GM19452 (cell line): ENCODE data around the gene ZGLP1.
A peak's percentile ranks its signal among the peaks of the same experiment; 100 is the strongest.
"Not testable (repeated sequence)": the region's sequence is repeated elsewhere in the genome, so short reads cannot be mapped to it uniquely, and the experiment has no call there.

ENCODE experiments used
- ATAC-seq: cut with Tn5 transposase; IDR thresholded peaks from one replicate; pipeline ENCODE4 v1.9.1; 2021; ENCODE audit not compliant: unreplicated experiment

The ZGLP1 gene

DNA sequence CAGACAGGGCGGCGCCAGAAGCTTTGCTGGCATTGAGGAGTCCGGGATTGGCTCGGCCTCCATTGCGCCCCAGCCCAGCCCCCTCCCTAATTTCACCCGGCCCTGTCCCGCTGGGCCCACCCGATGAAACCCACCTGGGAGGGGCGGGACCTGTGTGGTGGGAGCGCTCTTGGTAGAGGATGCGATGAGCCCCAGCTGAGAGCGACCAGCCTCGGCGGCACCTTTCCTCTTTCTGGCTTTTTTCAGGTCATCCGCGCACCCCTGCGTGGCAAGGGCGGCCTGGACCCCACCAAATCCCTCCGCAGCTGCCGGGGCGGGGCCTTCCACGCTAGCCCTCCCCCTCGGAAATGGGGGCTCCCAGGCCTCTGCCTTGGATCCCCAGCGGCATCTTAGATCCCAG, at the start of gene ZGLP1:
Gene ZGLP1 (minus strand): TSS at position 393 of the 400 bp plus-strand sequence.
- ATAC-seq, result no peak

GRCh38 chr19:10356431-10356830, 46.8 kb upstream of the ZGLP1 start:
- no peak for ATAC-seq

DNA sequence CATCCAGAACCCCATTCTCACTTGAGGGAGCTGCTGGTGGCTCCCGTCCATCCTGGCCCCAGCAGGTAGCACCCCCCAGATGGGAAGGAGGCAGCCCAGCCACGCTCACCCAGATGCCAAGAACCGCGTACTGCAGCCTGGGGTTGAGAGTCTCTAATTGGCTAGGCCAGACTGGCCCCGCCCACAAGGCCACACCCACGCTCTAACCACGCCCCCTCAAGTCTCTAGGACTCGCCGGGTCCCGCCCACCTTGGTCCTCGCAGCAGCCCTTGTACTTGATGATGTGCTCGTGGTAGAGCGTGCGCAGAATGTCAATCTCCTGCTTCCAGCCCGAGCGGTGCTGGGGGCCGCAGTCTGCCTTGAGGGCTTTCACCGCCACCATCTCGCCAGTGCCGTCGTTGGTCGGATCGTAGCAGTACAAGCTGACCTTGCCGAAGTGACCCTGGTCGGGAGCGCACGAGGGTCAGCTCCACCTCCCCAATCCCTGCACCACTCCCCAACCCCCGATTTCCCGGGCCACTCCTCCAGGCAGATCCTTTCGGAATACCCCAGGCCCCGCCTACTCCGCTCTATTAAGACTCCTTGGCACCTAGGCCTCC, 44.3 kb upstream of the ZGLP1 start:
- ATAC-seq, result no peak

- no peak for ATAC-seq
Measured at GRCh38 chr19:10352764-10353671, 43.4 kb upstream of the ZGLP1 start.

DNA sequence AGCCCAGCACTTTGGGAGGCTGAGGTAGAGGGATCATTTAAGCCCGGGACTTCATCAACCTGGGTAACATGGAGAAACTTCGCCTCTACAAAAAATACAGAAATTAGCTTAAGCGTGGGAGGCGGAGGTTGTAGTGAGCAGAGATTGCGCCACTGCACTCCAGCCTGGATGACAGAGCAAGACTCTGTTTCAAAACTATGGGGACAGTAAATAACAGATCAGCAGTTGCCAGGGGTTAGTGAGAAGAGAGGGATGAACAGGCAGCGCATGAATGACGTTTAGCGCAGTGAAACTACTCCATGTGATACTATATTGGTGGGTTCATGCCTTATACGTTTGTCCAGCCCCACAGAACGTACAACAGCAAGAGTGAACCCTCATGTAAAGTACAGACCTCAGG, 36.9 kb upstream of the ZGLP1 start:
- no peak for ATAC-seq

- no peak for ATAC-seq
Measured at GRCh38 chr19:10344780-10345179, 35.2 kb upstream of the ZGLP1 start.

DNA sequence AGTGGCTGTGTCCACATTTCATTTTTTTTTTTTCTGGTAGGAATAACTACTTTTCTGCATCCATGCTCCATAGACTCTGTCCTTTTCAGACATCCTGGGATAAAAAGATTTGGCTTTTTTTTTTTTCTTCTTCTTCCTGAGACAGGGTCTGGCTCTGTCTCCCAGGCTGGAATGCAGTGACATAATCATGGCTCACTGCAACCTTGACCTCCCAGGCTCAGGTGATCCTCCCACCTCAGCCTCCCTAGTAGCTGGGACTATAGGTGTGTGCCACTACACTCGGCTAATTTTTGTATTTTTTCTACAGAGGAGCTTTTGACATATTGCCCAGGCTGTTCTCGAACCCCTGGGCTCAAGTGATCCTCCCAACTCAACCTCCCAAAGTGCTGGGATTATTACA, 33.9 kb upstream of the ZGLP1 start:
- ATAC-seq, result no peak

DNA sequence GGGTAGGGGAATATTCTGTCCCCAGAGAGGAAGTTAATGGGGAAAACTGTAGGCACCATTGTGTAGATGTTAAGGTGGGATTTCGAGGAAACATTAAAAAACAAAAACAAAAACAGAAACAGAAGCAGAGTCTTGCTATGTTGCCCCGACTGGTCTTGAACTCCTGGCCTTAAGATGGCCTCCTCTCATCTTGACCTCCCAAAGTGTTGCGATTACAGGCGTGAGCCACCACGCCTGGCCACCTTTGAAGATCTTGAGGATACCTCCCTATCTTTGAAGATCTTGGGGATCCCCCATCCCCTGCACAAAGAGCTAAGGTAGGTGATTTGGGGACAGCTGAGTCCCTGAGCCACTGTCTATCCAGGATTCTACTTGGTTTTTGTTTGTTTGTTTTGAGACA, 30.4 kb upstream of the ZGLP1 start:
- ATAC-seq, result no peak

DNA sequence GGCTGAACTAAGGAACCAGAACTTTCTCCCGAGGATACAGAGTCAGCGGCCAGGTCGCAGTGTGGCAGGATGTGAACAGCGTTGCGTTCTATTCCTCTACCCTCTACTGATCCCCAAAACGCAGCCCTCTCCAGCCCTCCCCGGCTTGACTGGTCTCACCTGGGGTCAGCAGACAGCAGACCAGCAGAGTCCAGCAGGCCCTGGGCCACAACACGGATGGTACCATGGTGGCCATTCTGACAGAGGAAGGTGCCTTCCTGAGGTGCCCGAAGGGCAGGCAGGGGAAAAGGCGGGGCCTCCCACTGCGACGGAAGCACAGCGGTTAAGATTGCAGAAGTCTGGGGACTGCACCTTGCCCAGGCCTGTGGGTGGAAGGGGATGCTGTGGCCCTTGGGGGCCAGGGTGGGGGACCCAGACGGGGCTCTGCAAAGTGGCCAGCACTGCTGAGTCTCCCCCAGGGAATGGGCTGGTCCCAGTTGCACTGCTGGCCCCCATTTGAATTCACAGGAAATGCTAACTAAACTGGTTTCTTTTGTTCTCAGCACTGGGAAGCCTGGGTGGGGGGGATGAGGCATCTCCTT, 29.9 kb upstream of the ZGLP1 start, which contains the start of gene ICAM3:
Gene ICAM3 (minus strand): TSS at position 245 of the 581 bp plus-strand sequence. CDS start 10 bp downstream, at position 235.
- ATAC-seq, result peak; percentile 72

DNA sequence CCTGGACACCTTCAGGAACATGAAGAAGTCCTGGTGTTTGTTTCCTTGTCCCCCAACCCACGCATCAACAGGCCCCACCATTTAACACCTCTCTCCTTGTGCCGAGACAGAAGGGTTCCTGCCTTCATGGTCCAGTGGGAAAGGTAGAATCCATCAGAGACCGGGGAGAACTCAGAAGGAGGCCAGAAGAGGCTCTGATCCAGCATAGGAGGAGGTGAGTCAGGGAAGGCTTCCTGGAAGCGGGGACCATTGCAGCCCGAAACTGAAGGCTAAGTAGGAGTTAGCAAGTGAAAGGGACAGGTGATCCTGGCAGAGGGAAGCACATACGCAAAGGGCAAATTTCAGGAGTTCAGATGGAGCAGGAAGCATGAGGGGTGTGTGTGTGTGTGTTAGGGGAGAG, 29.3 kb upstream of the ZGLP1 start:
- no peak for ATAC-seq

DNA sequence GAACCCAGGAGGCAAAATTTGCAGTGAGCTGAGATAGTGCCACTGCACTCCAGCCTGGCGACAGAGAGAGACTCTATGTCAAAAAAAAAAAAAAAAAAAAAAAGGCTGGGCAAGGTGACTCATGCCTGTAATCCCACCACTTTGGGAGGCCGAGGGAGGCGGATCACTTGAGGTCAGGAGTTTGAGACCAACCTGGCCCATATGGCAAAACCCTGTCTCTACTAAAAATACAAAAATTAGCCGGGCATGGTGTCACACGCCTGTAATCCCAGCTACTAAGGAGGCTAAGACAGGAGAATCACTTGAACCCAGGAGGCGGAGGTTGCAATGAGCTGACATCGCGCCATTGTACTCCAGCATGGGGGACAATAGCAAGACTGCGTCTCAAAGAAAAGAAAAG, 27.1 kb upstream of the ZGLP1 start:
- not testable (repeated sequence) for ATAC-seq

- ATAC-seq, result no peak
Measured at GRCh38 chr19:10335352-10335985, 25.9 kb upstream of the ZGLP1 start.

DNA sequence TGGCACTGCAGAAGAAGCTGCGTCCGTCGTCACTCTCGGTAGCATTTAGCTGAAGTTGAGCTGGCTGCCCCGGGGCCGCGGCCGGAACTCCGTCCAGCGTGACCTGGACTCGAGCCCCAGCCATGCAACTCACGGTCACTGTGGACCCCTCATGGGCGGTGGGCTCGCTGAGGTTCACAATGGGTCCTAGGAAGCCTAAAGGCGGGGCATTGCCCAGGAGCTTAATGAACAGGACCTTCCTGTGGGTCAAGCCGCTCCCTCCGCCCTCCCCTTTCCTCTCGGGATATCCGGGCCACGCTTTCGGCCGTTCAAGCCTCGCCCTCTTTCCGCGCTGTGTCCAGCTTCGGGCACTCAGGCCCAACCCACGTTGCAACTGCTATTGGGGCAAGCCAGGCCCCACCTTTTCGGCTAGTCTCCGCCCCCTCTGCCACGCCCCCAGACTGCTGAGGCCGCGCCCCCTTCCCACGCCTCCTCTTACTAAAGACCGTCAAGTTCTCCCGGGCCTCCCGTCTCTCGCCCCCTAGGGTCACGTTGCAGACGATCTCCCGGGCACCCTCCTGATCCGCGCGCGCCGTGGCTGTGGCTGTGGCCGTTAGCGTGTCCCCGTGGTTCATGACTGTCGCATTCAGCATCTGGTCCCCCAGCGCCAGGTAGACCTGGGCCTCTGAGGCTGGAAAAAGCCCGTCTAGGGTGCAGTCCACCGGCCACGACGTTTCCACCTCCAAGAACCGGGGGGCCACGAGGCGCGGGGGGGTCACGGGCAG, 25.2 kb upstream of the ZGLP1 start:
- no peak for ATAC-seq

GRCh38 chr19:10333758-10334587, 24.4 kb upstream of the ZGLP1 start:
- ATAC-seq, result peak; percentile 6

- ATAC-seq, result peak; percentile 87
Measured at GRCh38 chr19:10332965-10333757, 23.5 kb upstream of the ZGLP1 start, which contains the start of gene RAVER1. RAVER1 (minus strand) TSS chr19:10333529; CDS start chr19:10333507, 22 bp downstream.

GRCh38 chr19:10332158-10332964, 22.7 kb upstream of the ZGLP1 start:
- no peak for ATAC-seq

- no peak for ATAC-seq
Measured at GRCh38 chr19:10329555-10329954, 19.9 kb upstream of the ZGLP1 start.
